CD4-positive, alpha-beta T cell treated with Interleukin-4 for 4 hours (primary cell): Measurements from ENCODE around the gene ABCB8.

ENCODE experiments used
- DNase-seq: peaks from one replicate; pipeline ENCODE4 v3.0.0-alpha.2; 2020

ABCB8 gene

DNA sequence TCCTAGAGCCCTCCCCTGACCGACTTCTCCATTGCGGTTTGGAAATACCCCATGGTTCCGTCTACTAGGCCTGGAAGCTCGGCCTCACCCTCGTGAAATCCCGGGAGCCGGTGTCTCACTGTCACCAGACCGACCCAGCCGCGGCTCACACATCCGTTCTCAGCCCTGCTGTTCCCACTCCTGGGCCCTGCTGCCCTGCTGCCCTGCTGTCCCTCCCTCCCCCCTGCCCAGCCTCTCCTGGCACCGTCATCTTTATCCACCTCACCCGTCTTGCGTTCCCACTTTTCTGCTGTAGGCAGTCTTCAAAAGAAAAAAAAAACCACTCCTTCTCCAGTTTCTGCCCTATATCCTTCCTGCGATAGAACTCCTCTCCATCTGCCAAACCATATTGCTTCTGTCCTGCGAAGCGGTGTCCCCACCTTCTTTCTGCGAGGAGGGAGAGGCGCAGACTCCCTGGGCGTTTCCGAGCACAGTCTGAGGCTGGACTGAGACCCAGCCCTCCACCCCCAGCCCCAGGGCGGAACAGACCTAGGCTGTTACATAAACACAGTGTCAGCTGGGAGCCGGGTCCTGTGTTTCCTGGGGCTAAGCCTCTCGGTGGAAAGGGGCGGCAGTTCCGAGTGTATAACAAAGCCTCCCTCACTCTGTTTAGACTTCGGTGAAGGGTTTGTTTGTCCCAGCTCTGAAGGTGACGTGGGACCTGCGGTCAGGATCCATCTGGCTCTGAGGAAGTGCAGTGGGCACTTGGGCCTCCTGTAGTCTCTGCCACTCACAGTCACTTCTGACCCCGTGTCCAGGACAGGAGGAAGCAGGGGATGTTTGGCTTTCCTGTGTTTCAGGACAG is 60.8 kb downstream of the ABCB8 start:
- peak; percentile 22 for DNase-seq

DNA sequence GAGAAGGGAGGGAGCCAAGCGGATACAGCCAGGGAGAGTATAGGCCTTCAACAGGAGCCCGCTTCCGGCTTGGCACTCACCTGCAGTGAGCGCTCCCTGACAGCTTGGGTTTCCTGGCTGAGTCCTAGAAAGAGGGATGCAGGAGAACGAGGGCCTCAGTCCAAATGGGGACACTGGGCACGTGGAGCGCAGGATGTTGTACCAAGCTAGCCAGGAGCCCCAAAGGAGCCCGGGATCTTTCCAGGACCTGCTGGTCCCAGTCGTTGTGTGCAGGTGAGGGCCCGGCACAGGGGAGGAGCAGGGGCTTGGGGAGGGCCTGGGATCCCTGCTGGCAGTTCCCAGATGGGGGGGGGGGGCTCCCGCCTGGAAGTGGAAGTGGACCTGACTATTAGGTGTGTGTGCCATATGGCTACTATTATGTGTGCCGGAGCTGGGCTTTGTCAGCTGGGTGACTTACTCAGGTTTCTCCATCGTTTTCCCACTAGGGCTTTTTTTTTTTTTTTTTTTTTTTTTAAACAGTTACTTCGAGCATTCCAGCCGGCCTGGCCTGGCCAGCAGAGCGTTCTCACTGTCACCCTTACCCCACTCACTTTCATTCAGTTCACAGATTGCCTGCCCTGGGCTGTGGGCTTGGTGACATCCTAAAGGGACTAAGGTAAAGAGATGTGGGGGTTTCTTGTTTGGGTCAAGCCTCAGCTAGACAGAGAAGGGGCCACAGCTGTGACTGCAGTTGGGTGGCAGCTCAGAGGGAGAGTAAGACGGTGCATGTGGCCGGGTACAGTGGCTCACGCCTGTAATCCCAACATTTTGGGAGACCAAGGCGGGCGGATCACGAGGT is 61.9 kb downstream of the ABCB8 start:
- no peak for DNase-seq

DNA sequence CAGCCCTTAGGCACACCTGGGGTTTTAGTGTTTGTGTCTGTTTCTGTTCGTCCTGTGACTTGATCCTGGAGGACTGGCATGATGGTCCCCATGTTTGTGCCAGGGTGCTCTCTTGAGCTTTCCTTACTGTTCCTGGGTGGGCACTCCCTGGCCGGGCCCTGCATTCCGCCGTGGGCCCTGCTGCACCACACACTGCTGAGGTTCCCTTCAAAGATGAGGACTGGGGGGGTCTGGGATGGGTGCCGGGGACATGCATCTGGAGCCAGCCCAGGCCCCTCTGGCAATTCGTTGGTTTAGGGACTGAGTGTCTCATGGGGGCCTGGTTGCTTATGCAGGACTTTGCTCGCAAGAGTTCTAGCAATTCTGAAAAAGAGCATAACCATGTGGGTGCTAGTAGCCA is 62.8 kb downstream of the ABCB8 start:
- no peak for DNase-seq

DNA sequence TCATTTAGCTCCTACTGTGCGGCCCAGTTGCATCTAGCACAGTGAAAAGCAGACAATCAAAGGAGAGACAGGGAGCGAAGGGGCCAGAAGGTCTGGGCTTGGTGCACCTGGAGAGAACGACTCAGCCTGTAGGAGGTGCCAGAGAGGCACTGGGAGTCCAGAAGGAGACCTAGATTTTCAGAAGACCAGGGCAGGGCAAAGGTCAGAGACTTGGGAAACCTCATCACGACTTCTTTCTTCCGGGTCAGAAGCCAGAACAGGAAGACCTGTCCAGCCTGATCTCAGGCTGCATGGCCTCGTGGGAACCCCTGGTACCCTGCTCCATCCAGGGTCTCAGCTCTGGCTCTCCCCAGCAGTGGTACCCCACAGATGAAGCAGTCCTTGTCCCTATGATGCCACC is 63.2 kb downstream of the ABCB8 start:
- no peak for DNase-seq

DNA sequence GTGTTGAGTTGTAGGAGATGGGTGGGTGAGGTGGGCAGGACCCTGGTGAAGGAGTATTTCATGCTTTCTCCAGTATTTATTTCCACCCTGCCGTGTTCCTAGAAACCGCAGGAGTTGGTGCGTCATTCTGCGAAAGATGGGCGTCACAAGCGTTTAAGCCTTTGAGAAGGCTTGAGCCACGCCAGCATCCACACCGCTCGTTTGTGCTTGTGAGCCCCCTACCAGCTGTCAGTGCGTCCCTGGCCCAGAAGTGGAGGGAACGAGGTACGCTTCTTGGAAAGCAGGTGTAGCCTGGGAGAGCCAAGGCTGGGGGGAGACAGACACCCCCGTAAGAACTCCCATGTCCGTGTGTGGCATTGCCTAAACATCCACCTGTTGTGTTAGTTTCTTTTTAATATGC is 63.7 kb downstream of the ABCB8 start:
- no peak for DNase-seq

DNA sequence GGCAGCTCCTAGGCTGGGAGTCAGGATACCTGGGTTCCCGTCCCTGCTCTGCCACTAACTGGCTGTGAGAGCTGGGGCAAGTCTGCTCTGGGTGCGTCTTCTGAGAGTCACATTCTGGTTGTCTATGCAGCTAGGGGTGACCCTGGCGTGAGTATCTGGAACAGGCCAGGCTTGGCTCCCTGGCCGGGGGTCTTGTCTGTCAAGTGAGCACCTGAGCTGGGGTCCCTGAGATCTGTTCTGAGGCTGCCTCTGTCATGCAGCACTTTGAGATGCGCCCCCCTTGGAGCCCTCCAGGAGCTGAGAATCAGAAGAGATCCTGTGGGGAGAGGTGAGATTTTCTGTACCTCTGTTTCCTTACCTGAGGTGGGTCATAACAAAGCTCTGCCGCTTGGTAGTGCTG is 65.5 kb downstream of the ABCB8 start:
- no peak for DNase-seq

DNA sequence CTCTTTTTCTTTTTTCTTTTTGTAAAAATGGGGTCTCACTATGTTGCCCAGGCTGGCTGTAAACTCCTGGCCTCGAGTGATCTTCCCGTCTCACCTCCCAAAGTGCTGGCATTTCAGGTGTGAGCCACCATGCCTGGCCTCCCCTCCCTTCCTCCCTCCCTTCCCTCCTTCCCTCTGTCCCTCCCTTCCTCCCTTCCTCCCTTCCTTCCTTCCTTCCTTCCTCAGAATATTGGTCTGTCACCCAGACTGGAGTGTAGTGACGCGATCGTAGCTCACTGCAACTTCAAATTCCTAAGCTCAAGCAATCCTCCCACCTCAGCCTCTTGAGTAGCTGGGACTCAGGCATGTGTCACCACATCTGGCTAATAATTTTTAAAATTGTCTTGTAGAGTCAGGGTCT is 66.4 kb downstream of the ABCB8 start:
- no peak for DNase-seq

DNA sequence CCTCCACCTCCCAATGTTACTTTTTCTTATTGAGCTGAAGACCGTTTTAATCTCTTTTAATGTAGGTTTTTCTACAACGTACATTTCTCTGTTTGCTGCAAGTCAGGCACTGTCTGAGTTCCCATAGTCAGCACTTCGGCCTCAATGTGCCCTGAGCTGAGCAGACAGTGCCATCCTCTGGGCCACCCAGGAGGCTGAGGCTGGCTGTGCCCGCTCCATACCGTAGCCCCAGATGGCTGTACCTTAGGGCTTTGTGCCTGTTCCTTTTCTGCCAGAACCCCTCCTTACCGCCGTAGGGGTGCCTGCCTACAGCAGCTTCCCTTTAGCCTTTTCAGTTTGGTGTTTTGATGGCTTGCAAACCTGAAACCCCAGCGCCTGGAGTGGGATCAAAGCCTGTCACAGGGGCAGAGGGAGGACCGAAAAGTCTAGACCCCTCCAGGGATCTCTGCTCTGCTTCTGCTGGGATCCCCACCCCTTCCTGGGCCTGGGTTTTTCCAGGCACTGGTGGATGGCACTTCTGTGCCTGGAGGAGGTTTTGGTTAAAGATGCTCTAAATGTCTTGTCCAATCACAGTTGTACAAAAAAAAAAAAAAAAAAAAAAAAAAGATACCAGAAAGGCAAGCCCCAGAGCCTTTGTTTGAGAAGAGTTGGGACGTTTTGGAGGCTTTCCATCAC is 67.0 kb downstream of the ABCB8 start:
- DNase-seq = no peak

DNA sequence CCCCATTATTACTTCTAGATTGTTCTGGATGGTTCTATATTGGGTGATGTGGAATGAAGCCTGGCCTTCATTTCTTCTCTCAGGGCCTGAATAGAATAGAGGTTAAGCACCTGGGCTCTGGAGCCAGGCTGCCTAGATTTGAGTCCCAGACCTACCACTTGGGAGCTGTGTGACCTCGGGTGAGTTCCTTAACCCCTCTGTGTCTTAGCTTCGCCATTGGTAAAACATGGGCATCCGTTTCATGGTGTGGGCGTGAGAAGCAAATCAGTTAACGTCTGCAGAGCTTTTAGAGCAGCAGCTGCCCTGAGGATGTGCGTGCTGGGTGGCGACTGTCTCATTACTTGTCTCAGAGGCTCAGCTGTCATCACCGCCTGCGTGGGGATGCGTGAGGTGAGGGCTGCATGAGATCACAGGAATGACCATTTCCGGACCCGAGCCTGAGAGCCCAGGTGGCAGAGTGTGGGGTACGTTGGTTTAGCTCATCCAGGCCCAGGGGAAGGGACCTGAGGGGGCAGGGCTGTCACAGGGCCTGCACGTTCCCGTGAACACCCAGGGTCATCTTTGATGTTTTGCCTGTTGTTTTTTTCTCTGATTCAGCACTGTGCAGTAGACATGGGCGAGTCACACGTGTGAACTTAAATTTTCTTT is 67.7 kb downstream of the ABCB8 start:
- DNase-seq = no peak
